Endothelial cell of umbilical vein (primary cell): ENCODE results near the gene AGPS. TPM values are rescaled to one million over a fixed set of nuclear protein-coding genes. Genes with fewer than 3 reads are reported as not detected.

Source experiments
- BruUV-seq: library from RNA; stranded (reverse); fragments of 400-500 nt; replicated peaks from 2 replicates; lab custom pipeline; 2021; lab: Mats Ljungman, UMichigan
- CTCF ChIA-PET: fragments of 300-600, 350-600 bp; sonication (Branson Sonifier 250); formaldehyde crosslinking; loops from one replicate; lab custom pipeline; 2021; ENCODE audit warnings: antibody characterized with exemption, inconsistent platforms; lab: Charles Lee
- POLR2A ChIA-PET: fragments of 300-600, 350-600 bp; sonication (Branson Sonifier 250); formaldehyde crosslinking; loops from one replicate; lab custom pipeline; 2021; ENCODE audit warnings: antibody characterized with exemption, inconsistent platforms; lab: Charles Lee
- DNase-seq: peaks from one replicate; pipeline ENCODE4 v3.0.0-alpha.2; 2011; ENCODE audit warnings: low read depth, low spot score
- FAIRE-seq: peaks from 2 replicates; lab custom pipeline; 2011; peaks lifted over from hg19 to GRCh38; lab: Jason Lieb, UNC
- H2AFZ ChIP-seq: 2 replicates; pipeline ENCODE4 v1.6.0; 2012; ENCODE audit warnings: low read depth, low read length, control low read depth, inconsistent platforms
- H3K27ac ChIP-seq: 2 replicates; pipeline ENCODE4 v1.5.1; 2011; ENCODE audit warnings: low read depth, mild to moderate bottlenecking, control low read depth, low read length, moderate library complexity; ENCODE audit not compliant: insufficient read depth
- H3K27me3 ChIP-seq, 2 experiments: 2 replicates each; pipeline versions ENCODE4 v1.6.0 to v1.6.1; 2011; ENCODE audit warnings: low read length in 2 of 2, mixed read lengths in 1 of 2; ENCODE audit not compliant: control insufficient read depth in 2 of 2, insufficient read depth in 2 of 2
- H3K36me3 ChIP-seq, 2 experiments: 2 replicates in 1 of 2; 3 replicates in 1 of 2; pipeline ENCODE4 v1.5.1; 2011; ENCODE audit warnings: low read length in 2 of 2, mild to moderate bottlenecking in 1 of 2, moderate library complexity in 1 of 2; ENCODE audit not compliant: control insufficient read depth in 2 of 2, insufficient read depth in 2 of 2; ENCODE audit errors: extremely low read depth in 1 of 2
- H3K4me1 ChIP-seq: 3 replicates; pipeline ENCODE4 v1.5.1; 2011; ENCODE audit warnings: mild to moderate bottlenecking, low read length; ENCODE audit not compliant: control insufficient read depth, insufficient read depth; ENCODE audit errors: extremely low read depth
- H3K4me2 ChIP-seq: 2 replicates; pipeline ENCODE4 v1.6.1; 2011; ENCODE audit warnings: low read length, control low read depth, mixed read lengths; ENCODE audit not compliant: insufficient read depth
- H3K4me3 ChIP-seq, 3 experiments: fragments of 200-600 bp in 1 of 3; sonication (generic), shearing (Covaris generic) in 1 of 3; replicated peaks in 1 of 3; 2 replicates each; pipeline ENCODE4 v1.5.1; 2011 to 2016; ENCODE audit warnings: control low read depth in 3 of 3, low read length in 3 of 3, mild to moderate bottlenecking in 2 of 3, inconsistent platforms in 1 of 3, low read depth in 1 of 3, moderate library complexity in 1 of 3; ENCODE audit not compliant: insufficient read depth in 1 of 3
- H3K79me2 ChIP-seq: 2 replicates; pipeline ENCODE4 v1.6.0; 2012; ENCODE audit warnings: low read length, inconsistent platforms; ENCODE audit not compliant: control insufficient read depth, insufficient read depth
- H3K9ac ChIP-seq: replicated peaks from 2 replicates; pipeline ENCODE3; 2011; ENCODE audit warnings: low read length, control low read depth; ENCODE audit not compliant: insufficient read depth; ENCODE audit errors: extremely low read depth
- H3K9me1 ChIP-seq: replicated peaks from 3 replicates; pipeline ENCODE4 v1.6.0; 2011; ENCODE audit warnings: mild to moderate bottlenecking, low read length; ENCODE audit not compliant: control insufficient read depth, insufficient read depth; ENCODE audit errors: extremely low read depth
- H3K9me3 ChIP-seq: replicated peaks from 2 replicates; pipeline ENCODE4 v1.5.1; 2012; ENCODE audit warnings: low read length, inconsistent platforms; ENCODE audit not compliant: control insufficient read depth, insufficient read depth
- H4K20me1 ChIP-seq: replicated peaks from 2 replicates; pipeline ENCODE3; 2011; ENCODE audit warnings: mild to moderate bottlenecking, low read length; ENCODE audit not compliant: control insufficient read depth, insufficient read depth; ENCODE audit errors: extremely low read depth
- EZH2 ChIP-seq: IDR thresholded peaks from 2 replicates; pipeline ENCODE4 v1.6.1; 2012; ENCODE audit warnings: borderline replicate concordance, low read depth, mild to moderate bottlenecking, moderate library complexity, low read length, inconsistent platforms; ENCODE audit not compliant: severe bottlenecking
- FOS ChIP-seq: IDR thresholded peaks from 2 replicates; pipeline ENCODE4 v1.6.1; 2011; ENCODE audit warnings: mild to moderate bottlenecking, low read length, moderate library complexity, borderline replicate concordance; ENCODE audit not compliant: insufficient read depth
- GATA2 ChIP-seq: IDR thresholded peaks from 2 replicates; pipeline ENCODE4 v1.7.0; 2011; ENCODE audit warnings: low read depth, mild to moderate bottlenecking, moderate library complexity, mixed read lengths, low read length; ENCODE audit not compliant: insufficient read length, insufficient read depth
- JUN ChIP-seq: IDR thresholded peaks from 2 replicates; pipeline ENCODE4 v1.6.1; 2011; ENCODE audit warnings: borderline replicate concordance, low read depth; ENCODE audit not compliant: insufficient read length, insufficient read depth
- MAX ChIP-seq: IDR thresholded peaks from 2 replicates; pipeline ENCODE4 v1.6.1; 2011; ENCODE audit not compliant: insufficient read depth, insufficient read length
- MYC ChIP-seq: IDR thresholded peaks from one replicate; pipeline ENCODE4 v1.6.1; 2011; ENCODE audit warnings: mild to moderate bottlenecking, low read depth, low read length
- POLR2A ChIP-seq: IDR thresholded peaks from 2 replicates; pipeline ENCODE4 v1.6.1; 2012; ENCODE audit warnings: low read depth, mild to moderate bottlenecking, control low read depth, low read length
- POLR2AphosphoS5 ChIP-seq: IDR thresholded peaks from 2 replicates; pipeline ENCODE4 v1.6.1; 2012; ENCODE audit warnings: low read depth, mild to moderate bottlenecking, control low read depth, low read length, moderate library complexity; ENCODE audit not compliant: insufficient read depth
- dilution Hi-C: fragments of 300-500 bp; cut with MboI; formaldehyde crosslinking; loops from one replicate; pipeline ENCODE4 v1.15.0; 2019; ENCODE audit warnings: low sequenced_read_pairs; ENCODE audit not compliant: extremely low pct_ligation_motif_present
- intact Hi-C: fragments of 100-400 bp; cut with micrococcal nuclease; formaldehyde crosslinking; loops from one replicate; pipeline ENCODE4 v1.10.0; 2022
- polyA plus RNA-seq, 4 experiments: library from polyadenylated mRNA; depleted of rRNA in 3 of 4; stranded (reverse) in 3 of 4; unstranded in 1 of 4; fragments of >200 nt; gene quantifications; 2 replicates each; pipeline versions ENCODE4 v1.2.1 to v1.2.3, GENCODE V29; 2011 to 2012; ENCODE audit warnings: missing spikeins in 1 of 4
- total RNA-seq: library from RNA; stranded (reverse); gene quantifications from 2 replicates; pipeline ENCODE4 v1.2.3, GENCODE V29; 2021

AGPS gene
- total and polyA plus RNA-seq, 2 donors (not counting 3 experiments of a cell fraction or from before 2014, with no cell fraction given), result 10.1 to 96.5 TPM

- intact Hi-C loops, result no loop called here
- FAIRE-seq, result no peak
- H3K27me3 ChIP-seq, result no peaks in the 10 kb centered on the region
- H3K4me1 ChIP-seq, result peaks cover 15% of the 10 kb centered on the region
- no peaks in the 10 kb centered on the region for H3K9me1 ChIP-seq
- H3K36me3 ChIP-seq, result peaks cover 0 to 7% of the 10 kb centered on the region in 2 experiments
- H3K4me3 ChIP-seq, result no peak overlapping the region
- CTCF ChIA-PET, result interaction anchor here (1.3 kb wide), 1 partner anchor 12 kb away, joined by 7 read pairs; no protein-coding TSS in a partner anchor
- H3K27ac ChIP-seq, result no peak overlapping the region
- peak; percentile 18 for DNase-seq
- BruUV-seq, result no TSS peak
- no peaks in the 10 kb centered on the region for H4K20me1 ChIP-seq
- H3K4me2 ChIP-seq, result no peak overlapping the region
- POLR2A ChIA-PET, result no interaction called here
- peaks cover 11% of the 10 kb centered on the region for H3K79me2 ChIP-seq
- no peak overlapping the region for H2AFZ ChIP-seq
- TF ChIP-seq POLR2A, result no peak
- TF ChIP-seq POLR2AphosphoS5, result no peak
- TF ChIP-seq GATA2, result peak; percentile 29
- peak; percentile 36 for TF ChIP-seq FOS
- peak; percentile 46 for TF ChIP-seq JUN
- peaks cover 2% of the 10 kb centered on the region for H3K9me3 ChIP-seq
- no peak overlapping the region for H3K9ac ChIP-seq
- dilution Hi-C loops, result no loop called here
These were observed 85.5 kb downstream of the AGPS start for GRCh38 chr2:177478029-177478428.

- H3K27ac ChIP-seq, result no peak overlapping the region
- intact Hi-C loops (no loop called here), dilution Hi-C loops (no loop called here)
- FAIRE-seq (no peak), DNase-seq (no peak)
- peaks cover 2% of the 10 kb centered on the region for H3K9me3 ChIP-seq
- CTCF ChIA-PET, result no interaction called here
- H4K20me1 ChIP-seq, result no peaks in the 10 kb centered on the region
- BruUV-seq, result no TSS peak
- no peaks in the 10 kb centered on the region for H3K27me3 ChIP-seq
- peaks cover 0 to 7% of the 10 kb centered on the region in 2 experiments for H3K36me3 ChIP-seq
- H3K4me3 ChIP-seq, result no peak overlapping the region
- TF ChIP-seq GATA2, result no peak
- TF ChIP-seq FOS, result no peak
- no peak for TF ChIP-seq EZH2
- TF ChIP-seq MAX, result no peak
- TF ChIP-seq MYC, result no peak
- TF ChIP-seq JUN, result no peak
- no peak for TF ChIP-seq POLR2AphosphoS5
- peaks cover 11% of the 10 kb centered on the region for H3K79me2 ChIP-seq
- no peaks in the 10 kb centered on the region for H3K9me1 ChIP-seq
- H3K9ac ChIP-seq, result no peak overlapping the region
- H3K4me2 ChIP-seq, result no peak overlapping the region
- POLR2A ChIA-PET, result no interaction called here
- H2AFZ ChIP-seq, result no peak overlapping the region
- H3K4me1 ChIP-seq, result peaks cover 15% of the 10 kb centered on the region
These were observed 86.3 kb downstream of the AGPS start for GRCh38 chr2:177478907-177479306.
